HepG2 (cell line): ENCODE data around the gene RPS14. TPM values are rescaled to one million over a fixed set of nuclear protein-coding genes. Genes with fewer than 3 reads are reported as not detected.

Experiments used
- ELF1 ChIP-seq: sonication (generic); formaldehyde crosslinking; IDR thresholded peaks from 2 replicates; pipeline ENCODE4 v1.4.0; 2020; ENCODE audit warnings: missing genetic modification reagents
- MXI1 ChIP-seq: IDR thresholded peaks from 3 replicates; pipeline ENCODE4 v1.6.1; 2012; ENCODE audit warnings: low read depth, low read length, inconsistent platforms, borderline replicate concordance
- RARA ChIP-seq: IDR thresholded peaks from 2 replicates; pipeline ENCODE4 v1.6.1; 2016; ENCODE audit warnings: missing genetic modification reagents, missing compliant biosample characterization
- SAFB2 ChIP-seq: sonication (generic); formaldehyde crosslinking; IDR thresholded peaks from 2 replicates; pipeline ENCODE4 v1.5.1; 2020; ENCODE audit warnings: missing genetic modification reagents, low read depth, mild to moderate bottlenecking, borderline replicate concordance
- SALL1 ChIP-seq: sonication (generic); formaldehyde crosslinking; IDR thresholded peaks from 2 replicates; pipeline ENCODE4 v1.8.0; 2022; ENCODE audit warnings: mild to moderate bottlenecking, missing genetic modification reagents
- TOE1 ChIP-seq: sonication (generic); formaldehyde crosslinking; IDR thresholded peaks from 2 replicates; pipeline ENCODE4 v1.4.0; 2020; ENCODE audit warnings: mild to moderate bottlenecking, missing genetic modification reagents
- ZBTB40 ChIP-seq, 2 experiments: fragments of 450-650 bp in 1 of 2; sonication (generic) in 1 of 2; formaldehyde crosslinking in 1 of 2; IDR thresholded peaks; 2 replicates each; pipeline versions ENCODE4 v1.6.1 to v1.8.0; 2016 to 2022; ENCODE audit warnings: antibody characterized with exemption in 1 of 2, mild to moderate bottlenecking in 1 of 2, missing genetic modification reagents in 1 of 2
- ZNF276 ChIP-seq: sonication (generic); formaldehyde crosslinking; IDR thresholded peaks from 2 replicates; pipeline ENCODE4 v1.4.0; 2020; ENCODE audit warnings: mild to moderate bottlenecking, low read depth, missing genetic modification reagents
- ZNF350 ChIP-seq: sonication (generic); formaldehyde crosslinking; IDR thresholded peaks from 2 replicates; pipeline ENCODE4 v1.4.0; 2020; ENCODE audit warnings: mild to moderate bottlenecking, low read depth, missing genetic modification reagents, borderline replicate concordance
- polyA plus RNA-seq, 8 experiments: library from polyadenylated mRNA; depleted of rRNA in 3 of 8; stranded (reverse) in 7 of 8; unstranded in 1 of 8; fragments of >200 nt; fragmentation: Illumina TruSeq in 4 of 8; extraction: Trizol in 4 of 8; gene quantifications; 2 replicates each; pipeline versions ENCODE4 v1.2.1 to v1.2.3, GENCODE V29; 2011 to 2016; ENCODE audit warnings: low read depth in 4 of 8, missing spikeins in 1 of 8, mixed read lengths in 1 of 8; ENCODE audit not compliant: insufficient read depth in 1 of 8
- total RNA-seq, 5 experiments: library from RNA; depleted of rRNA; stranded (reverse); fragments of >200 nt; fragmentation: Illumina TruSeq; extraction: Trizol; gene quantifications; 2 replicates each; pipeline ENCODE4 v1.2.3, GENCODE V29; 2016; ENCODE audit warnings: low read depth in 1 of 5
- TF ChIP-seq, protein P1 (sequence below): sonication (generic); formaldehyde crosslinking; IDR thresholded peaks from 2 replicates; pipeline ENCODE4 v1.4.0; 2020; ENCODE audit warnings: missing genetic modification reagents

The RPS14 gene
- total and polyA plus RNA-seq, 2 of the 13 experiments (the other 11 are each of a cell fraction or from before 2014, with no cell fraction given), result 2,116 to 3,295 TPM

- TF ChIP-seq ZBTB40 (IDR thresholded peaks at IDR 0.05) (no peak), ZBTB40 (CRISPR knock-in tag; IDR thresholded peaks at IDR 0.05) (no peak), RARA (CRISPR knock-in tag) (no peak), TOE1 (no peak), SAFB2 (CRISPR knock-in tag) (no peak), ZNF276 (CRISPR knock-in tag) (no peak), ZNF350 (no peak), MXI1 (no peak), ELF1 (CRISPR knock-in tag) (no peak), SALL1 (CRISPR knock-in tag) (peak; percentile 46; the same call in 1 of the 2 replicates)
- TF ChIP-seq, protein P1, sequence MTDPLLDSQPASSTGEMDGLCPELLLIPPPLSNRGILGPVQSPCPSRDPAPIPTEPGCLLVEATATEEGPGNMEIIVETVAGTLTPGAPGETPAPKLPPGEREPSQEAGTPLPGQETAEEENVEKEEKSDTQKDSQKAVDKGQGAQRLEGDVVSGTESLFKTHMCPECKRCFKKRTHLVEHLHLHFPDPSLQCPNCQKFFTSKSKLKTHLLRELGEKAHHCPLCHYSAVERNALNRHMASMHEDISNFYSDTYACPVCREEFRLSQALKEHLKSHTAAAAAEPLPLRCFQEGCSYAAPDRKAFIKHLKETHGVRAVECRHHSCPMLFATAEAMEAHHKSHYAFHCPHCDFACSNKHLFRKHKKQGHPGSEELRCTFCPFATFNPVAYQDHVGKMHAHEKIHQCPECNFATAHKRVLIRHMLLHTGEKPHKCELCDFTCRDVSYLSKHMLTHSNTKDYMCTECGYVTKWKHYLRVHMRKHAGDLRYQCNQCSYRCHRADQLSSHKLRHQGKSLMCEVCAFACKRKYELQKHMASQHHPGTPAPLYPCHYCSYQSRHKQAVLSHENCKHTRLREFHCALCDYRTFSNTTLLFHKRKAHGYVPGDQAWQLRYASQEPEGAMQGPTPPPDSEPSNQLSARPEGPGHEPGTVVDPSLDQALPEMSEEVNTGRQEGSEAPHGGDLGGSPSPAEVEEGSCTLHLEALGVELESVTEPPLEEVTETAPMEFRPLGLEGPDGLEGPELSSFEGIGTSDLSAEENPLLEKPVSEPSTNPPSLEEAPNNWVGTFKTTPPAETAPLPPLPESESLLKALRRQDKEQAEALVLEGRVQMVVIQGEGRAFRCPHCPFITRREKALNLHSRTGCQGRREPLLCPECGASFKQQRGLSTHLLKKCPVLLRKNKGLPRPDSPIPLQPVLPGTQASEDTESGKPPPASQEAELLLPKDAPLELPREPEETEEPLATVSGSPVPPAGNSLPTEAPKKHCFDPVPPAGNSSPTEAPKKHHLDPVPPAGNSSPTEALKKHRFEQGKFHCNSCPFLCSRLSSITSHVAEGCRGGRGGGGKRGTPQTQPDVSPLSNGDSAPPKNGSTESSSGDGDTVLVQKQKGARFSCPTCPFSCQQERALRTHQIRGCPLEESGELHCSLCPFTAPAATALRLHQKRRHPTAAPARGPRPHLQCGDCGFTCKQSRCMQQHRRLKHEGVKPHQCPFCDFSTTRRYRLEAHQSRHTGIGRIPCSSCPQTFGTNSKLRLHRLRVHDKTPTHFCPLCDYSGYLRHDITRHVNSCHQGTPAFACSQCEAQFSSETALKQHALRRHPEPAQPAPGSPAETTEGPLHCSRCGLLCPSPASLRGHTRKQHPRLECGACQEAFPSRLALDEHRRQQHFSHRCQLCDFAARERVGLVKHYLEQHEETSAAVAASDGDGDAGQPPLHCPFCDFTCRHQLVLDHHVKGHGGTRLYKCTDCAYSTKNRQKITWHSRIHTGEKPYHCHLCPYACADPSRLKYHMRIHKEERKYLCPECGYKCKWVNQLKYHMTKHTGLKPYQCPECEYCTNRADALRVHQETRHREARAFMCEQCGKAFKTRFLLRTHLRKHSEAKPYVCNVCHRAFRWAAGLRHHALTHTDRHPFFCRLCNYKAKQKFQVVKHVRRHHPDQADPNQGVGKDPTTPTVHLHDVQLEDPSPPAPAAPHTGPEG (CRISPR knock-in tag), result peak; percentile 90
- TF ChIP-seq, all 625 proteins: peak for 63
Observed at GRCh38 chr5:150487199-150488061, 37.9 kb upstream of the RPS14 start (continued).
